ENCODE results near the gene LKAAEAR1. TPM values are rescaled to one million over a fixed set of nuclear protein-coding genes. Genes with fewer than 3 reads are reported as not detected.

Gene LKAAEAR1
- total RNA-seq, 1 donor from 2014 or later, result 0.39 TPM

- DNase-seq, result no peak
These were observed 33.8 kb downstream of the LKAAEAR1 start for GRCh38 chr20:64050261-64051032.

- DNase-seq, result no peak
These were observed 34.3 kb downstream of the LKAAEAR1 start for GRCh38 chr20:64049878-64050260.

GRCh38 chr20:64049060-64049877 lies 34.9 kb downstream of the LKAAEAR1 start, which contains the start of gene SOX18:
Gene SOX18, minus strand, starts transcription at chr20:64049639. Its CDS starts 123 bp downstream, at chr20:64049516.
- DNase-seq, result no peak

- DNase-seq, result no peak
These were observed 35.7 kb downstream of the LKAAEAR1 start for GRCh38 chr20:64048402-64049044.

GRCh38 chr20:64047968-64048401 lies 36.2 kb downstream of the LKAAEAR1 start:
- DNase-seq, result no peak

- no peak for DNase-seq
These were observed 37.2 kb downstream of the LKAAEAR1 start for GRCh38 chr20:64047046-64047389.

GRCh38 chr20:64045346-64046011 lies 38.7 kb downstream of the LKAAEAR1 start:
- no peak for DNase-seq

- no peak for DNase-seq
These were observed 39.5 kb downstream of the LKAAEAR1 start for GRCh38 chr20:64044484-64045247.

GRCh38 chr20:64043768-64044167 lies 40.4 kb downstream of the LKAAEAR1 start:
- DNase-seq, result no peak

- no peak for DNase-seq
These were observed 42.0 kb downstream of the LKAAEAR1 start for GRCh38 chr20:64042054-64042781.

GRCh38 chr20:64041781-64042053 lies 42.5 kb downstream of the LKAAEAR1 start:
- no peak for DNase-seq

GRCh38 chr20:64041040-64041780 lies 43.0 kb downstream of the LKAAEAR1 start:
- no peak for DNase-seq

GRCh38 chr20:64040231-64041039 lies 43.8 kb downstream of the LKAAEAR1 start:
- no peak for DNase-seq

GRCh38 chr20:64039293-64040160 lies 44.7 kb downstream of the LKAAEAR1 start:
- no peak for DNase-seq

- DNase-seq, result peak; percentile 32
These were observed 45.5 kb downstream of the LKAAEAR1 start for GRCh38 chr20:64038565-64039292.

- DNase-seq, result no peak
These were observed 46.0 kb downstream of the LKAAEAR1 start for GRCh38 chr20:64038224-64038564.

GRCh38 chr20:64037498-64038213 lies 46.5 kb downstream of the LKAAEAR1 start:
- DNase-seq, result no peak
